Activated naive CD8-positive, alpha-beta T cell treated with anti-CD3 and anti-CD28 coated beads, Interleukin-2, amount 10 ng/mL, durations not matched to agents 7 days and 5 days (primary cell): Measurements from ENCODE around the gene UBE2S. TPM values are rescaled to one million over a fixed set of nuclear protein-coding genes. Genes with fewer than 3 reads are reported as not detected.

Source experiments
- ATAC-seq: fragments of 150-1000 bp; cut with Tn5 transposase; one replicate; pipeline ENCODE4 v1.10.0; 2021; ENCODE audit warnings: low read depth, moderate library complexity
- POLR2A ChIA-PET: fragments of 350-600 bp; sonication (Branson Sonifier 250); formaldehyde crosslinking; loops from one replicate; lab custom pipeline; 2021; ENCODE audit warnings: antibody characterized with exemption; lab: Charles Lee
- DNase-seq: peaks from one replicate; pipeline ENCODE4 v3.0.0; 2021
- H3K27ac Mint-ChIP-seq: one replicate; pipeline ENCODE4 v1.8.0; 2022; ENCODE audit warnings: mild to moderate bottlenecking, mixed read lengths
- H3K27me3 Mint-ChIP-seq: one replicate; pipeline ENCODE4 v1.8.0; 2022; ENCODE audit warnings: mild to moderate bottlenecking, moderate library complexity, mixed read lengths
- H3K36me3 Mint-ChIP-seq: one replicate; pipeline ENCODE4 v1.8.0; 2021; ENCODE audit warnings: mild to moderate bottlenecking, mixed read lengths
- H3K4me1 Mint-ChIP-seq: one replicate; pipeline ENCODE4 v1.8.0; 2021; ENCODE audit warnings: mixed read lengths
- H3K4me3 Mint-ChIP-seq: one replicate; pipeline ENCODE4 v1.8.0; 2022; ENCODE audit warnings: mild to moderate bottlenecking, moderate library complexity, mixed read lengths
- H3K9me3 Mint-ChIP-seq: one replicate; pipeline ENCODE4 v1.8.0; 2021; ENCODE audit warnings: mixed read lengths
- total RNA-seq, 2 experiments: library from RNA; stranded (reverse); gene quantifications; one replicate each; pipeline ENCODE4 v1.2.3, GENCODE V29; 2021

The UBE2S gene
- total RNA-seq, 2 experiments from 2014 or later, result 184 to 203 TPM

DNA sequence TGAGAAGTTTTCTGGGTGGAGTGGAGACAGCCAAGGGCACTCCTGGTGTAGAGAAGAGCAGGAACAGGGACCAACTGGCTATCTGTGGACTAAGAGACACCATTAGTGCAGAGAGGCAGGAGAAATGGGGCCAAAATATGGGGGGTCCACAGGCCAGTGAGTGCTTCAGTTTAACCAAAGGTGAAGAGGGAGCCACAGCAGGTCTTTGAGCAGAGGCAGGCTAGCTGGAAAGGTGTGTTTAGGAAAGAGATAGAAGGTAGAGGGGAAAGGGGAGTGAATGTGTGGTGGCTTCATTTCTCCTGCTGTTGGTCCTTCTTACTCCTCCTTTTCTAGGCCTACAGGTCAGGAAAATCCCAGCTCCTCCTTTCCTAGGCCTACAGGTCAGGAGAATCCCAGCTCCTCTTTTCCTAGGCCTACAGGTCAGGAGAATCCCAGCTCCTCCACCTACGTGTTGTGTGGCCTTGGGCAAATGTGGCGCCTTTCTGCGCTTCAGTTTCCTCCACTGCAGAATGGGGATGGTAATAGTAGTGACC is 25.0 kb downstream of the UBE2S start:
- ATAC-seq, result no peak
- peak overlapping the region; percentile 92 for H3K4me3 Mint-ChIP-seq
- POLR2A ChIA-PET, result interaction anchor here (1.3 to 3.2 kb wide), 9 partner anchors 13 to 241 kb away, joined by 3 to 62 read pairs (median 10); partner anchors contain the start of genes IL11, PPP6R1 and UBE2S
- H3K4me1 Mint-ChIP-seq, result peaks cover 34% of the 10 kb centered on the region
- peaks cover 37% of the 10 kb centered on the region for H3K36me3 Mint-ChIP-seq
- H3K9me3 Mint-ChIP-seq, result peaks cover 2% of the 10 kb centered on the region
- H3K27ac Mint-ChIP-seq, result peak overlapping the region; percentile 93
- no peak for DNase-seq
- no peaks in the 10 kb centered on the region for H3K27me3 Mint-ChIP-seq

DNA sequence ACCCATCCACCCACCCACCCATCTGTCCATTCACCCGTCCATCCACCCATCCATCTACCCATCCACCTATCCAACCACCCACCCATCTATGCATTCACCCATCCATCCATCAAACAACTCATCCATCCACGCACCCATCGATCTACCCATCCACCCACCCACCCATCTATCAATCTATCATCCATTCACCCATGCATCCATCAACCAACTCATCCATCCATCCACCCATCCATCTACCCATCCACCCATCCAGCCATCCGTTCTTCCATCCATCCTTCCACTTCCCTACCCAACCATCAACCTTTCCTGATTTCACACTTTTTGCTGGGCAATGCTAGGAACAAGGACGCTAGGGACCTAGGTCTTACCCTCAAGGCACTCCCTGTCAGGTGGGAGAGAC is 25.6 kb downstream of the UBE2S start:
- Mint-ChIP-seq H3K27ac (no peak overlapping the region), H3K4me1 (peaks cover 29% of the 10 kb centered on the region), H3K36me3 (peaks cover 31% of the 10 kb centered on the region), H3K9me3 (peaks cover 2% of the 10 kb centered on the region), H3K4me3 (peak overlapping the region; percentile 92), H3K27me3 (no peaks in the 10 kb centered on the region)
- DNase-seq (no peak), ATAC-seq (no peak)
- POLR2A ChIA-PET, result interaction anchor here (1.3 to 3.2 kb wide), 2 partner anchors 25 to 43 kb away, joined by 3 to 62 read pairs; partner anchors contain the start of gene UBE2S

DNA sequence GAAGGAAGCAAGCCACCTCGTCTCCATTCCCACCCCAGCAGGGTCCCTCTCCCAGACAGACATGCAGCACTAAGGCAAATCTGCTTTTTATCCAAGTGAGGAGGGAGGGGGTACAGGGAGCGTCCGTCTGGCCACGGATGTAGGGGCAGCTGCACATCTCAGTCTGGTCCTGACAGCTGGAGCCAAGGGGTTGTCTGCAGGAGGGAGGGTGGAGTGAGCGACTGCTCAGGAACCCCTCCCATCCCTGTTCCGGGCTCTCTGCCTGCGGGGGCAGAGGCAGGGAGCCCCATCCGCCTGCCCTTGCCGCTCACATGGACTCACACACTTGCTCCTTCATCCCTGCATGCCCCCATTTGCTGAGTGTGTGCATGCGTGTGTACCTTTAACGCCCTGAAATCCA is 28.4 kb downstream of the UBE2S start:
- DNase-seq (no peak), ATAC-seq (no peak)
- Mint-ChIP-seq H3K36me3 (peaks cover 18% of the 10 kb centered on the region), H3K4me3 (no peak overlapping the region), H3K9me3 (peaks cover 2% of the 10 kb centered on the region), H3K4me1 (peaks cover 19% of the 10 kb centered on the region), H3K27me3 (peaks cover 6% of the 10 kb centered on the region), H3K27ac (no peak overlapping the region)
- POLR2A ChIA-PET, result no interaction called here

DNA sequence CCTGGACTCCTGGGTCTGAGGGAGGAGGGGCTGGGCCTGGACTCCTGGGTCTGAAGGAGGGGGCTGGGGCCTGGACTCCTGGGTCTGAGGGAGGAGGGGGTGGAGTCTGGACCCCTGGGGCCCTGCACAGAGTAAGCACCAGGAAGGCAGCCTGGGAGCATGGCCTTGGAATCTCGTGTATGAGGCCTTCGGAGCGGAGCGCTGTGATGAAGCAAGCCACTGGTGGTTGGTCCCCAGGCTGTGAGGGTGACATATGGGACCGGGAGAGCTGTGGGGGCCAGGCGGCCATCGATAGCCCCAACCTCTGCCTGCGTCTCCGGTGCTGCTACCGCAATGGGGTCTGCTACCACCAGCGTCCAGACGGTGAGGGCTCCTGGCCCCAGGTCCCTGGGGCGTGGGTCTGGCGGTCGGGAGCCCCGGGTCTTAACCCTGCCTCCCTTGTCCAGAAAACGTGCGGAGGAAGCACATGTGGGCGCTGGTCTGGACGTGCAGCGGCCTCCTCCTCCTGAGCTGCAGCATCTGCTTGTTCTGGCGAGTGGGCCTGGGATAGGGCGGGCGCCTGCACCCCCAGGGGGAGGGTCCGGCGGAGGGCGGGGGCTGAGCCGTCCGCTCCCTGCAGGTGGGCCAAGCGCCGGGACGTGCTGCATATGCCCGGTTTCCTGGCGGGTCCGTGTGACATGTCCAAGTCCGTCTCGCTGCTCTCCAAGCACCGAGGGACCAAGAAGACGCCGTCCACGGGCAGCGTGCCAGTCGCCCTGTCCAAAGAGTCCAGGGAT is 30.0 kb downstream of the UBE2S start:
- POLR2A ChIA-PET, result no interaction called here
- H3K27ac Mint-ChIP-seq, result no peak overlapping the region
- peaks cover 16% of the 10 kb centered on the region for H3K4me1 Mint-ChIP-seq
- H3K4me3 Mint-ChIP-seq, result no peak overlapping the region
- peaks cover 11% of the 10 kb centered on the region for H3K27me3 Mint-ChIP-seq
- no peak for DNase-seq
- no peak for ATAC-seq
- H3K36me3 Mint-ChIP-seq, result peaks cover 16% of the 10 kb centered on the region
- peaks cover 2% of the 10 kb centered on the region for H3K9me3 Mint-ChIP-seq

DNA sequence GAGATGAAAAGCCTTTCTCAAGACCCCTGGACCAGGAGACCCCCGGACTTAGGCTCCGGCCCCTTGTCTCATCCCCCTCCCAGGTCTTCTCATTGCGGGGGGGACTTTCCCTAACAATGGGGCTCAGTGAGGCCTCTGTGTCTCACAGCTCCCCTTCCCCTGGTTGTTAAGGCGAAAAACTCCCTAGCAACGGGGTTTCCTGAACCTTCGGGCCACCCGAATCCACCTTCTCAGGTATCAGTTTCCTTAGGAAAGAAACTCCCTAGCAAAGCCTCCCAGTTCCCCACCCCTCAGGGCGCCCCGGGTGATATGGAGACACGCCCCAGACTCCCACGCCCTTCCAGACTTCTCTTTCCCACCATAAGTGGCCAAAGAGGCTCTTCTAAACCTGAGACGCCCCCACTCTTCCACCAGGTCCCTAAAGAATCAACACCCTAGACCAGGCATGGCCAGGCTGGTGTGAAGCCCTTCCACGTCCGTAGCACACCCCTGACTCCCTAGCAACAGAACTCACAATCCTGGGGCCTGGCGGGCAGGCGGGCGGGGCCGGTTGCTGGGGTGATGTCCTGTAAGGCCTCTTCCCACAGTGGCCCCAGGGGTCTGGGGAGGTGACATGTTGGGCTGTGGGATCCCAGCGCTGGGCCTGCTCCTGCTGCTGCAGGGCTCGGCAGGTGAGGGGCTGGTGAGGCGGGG is 31.2 kb downstream of the UBE2S start, which contains the start of gene TMEM190:
Gene TMEM190, plus strand, starts transcription at position 586 of the 693 bp plus-strand sequence. Its CDS starts 28 bp downstream, at position 614.
- DNase-seq (no peak), ATAC-seq (no peak)
- no peak within 1 kb of the TSS for H3K27ac Mint-ChIP-seq
- POLR2A ChIA-PET, result no interaction called here
- H3K4me1 Mint-ChIP-seq, result peaks cover 4% of the 10 kb centered on the region
- H3K9me3 Mint-ChIP-seq, result peaks cover under 1% of the 10 kb centered on the region
- peaks cover 4% of the 10 kb centered on the region for H3K36me3 Mint-ChIP-seq
- peaks cover 19% of the 10 kb centered on the region for H3K27me3 Mint-ChIP-seq
- no peak within 1 kb of the TSS for H3K4me3 Mint-ChIP-seq

DNA sequence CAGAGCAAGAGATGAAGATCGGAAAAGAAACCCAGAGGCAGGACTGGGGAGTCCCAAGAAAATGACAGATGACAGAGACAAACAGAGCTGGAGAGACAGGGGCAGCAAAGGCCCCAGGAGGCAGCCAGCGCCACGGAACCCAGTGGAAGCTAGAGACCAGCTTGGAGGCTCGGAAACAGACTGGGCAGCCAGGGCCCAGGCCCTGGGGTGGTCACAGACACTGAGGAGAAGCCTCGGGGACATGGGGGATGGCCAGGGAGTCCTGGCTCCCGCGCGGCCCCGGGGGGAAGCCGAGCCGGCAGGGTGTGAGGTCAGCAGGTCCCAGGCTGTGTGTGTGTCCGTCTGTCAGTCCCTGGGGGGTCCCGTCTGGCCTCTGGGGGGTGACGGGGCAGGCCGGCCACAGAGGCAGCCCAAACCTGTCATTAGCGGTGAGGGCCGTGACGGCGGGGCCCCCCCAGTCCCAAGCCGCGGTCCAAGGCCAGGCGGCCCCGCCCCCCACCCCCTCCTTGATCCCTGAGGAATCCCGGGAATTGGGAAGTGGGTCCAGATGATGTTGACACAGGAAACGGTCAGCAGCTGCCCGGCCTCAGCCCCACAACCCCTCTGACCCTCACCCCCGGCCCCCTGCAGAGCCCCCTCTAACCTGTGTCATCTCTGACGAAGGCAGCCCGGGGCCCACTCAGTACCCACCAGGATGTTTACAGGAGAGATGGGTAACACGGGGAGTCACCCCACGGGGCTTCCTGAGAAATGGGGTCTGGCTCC is 33.4 kb downstream of the UBE2S start:
- peaks cover 5% of the 10 kb centered on the region for H3K4me1 Mint-ChIP-seq
- ATAC-seq, result no peak
- H3K27ac Mint-ChIP-seq, result no peak overlapping the region
- DNase-seq, result no peak
- peaks cover 35% of the 10 kb centered on the region for H3K27me3 Mint-ChIP-seq
- no peak overlapping the region for H3K4me3 Mint-ChIP-seq
- no peaks in the 10 kb centered on the region for H3K9me3 Mint-ChIP-seq
- peaks cover 2% of the 10 kb centered on the region for H3K36me3 Mint-ChIP-seq
- POLR2A ChIA-PET, result interaction anchor here (1.4 kb wide), 1 partner anchor 10 kb away, joined by 3 read pairs; the partner anchor contains the start of gene TMEM238

DNA sequence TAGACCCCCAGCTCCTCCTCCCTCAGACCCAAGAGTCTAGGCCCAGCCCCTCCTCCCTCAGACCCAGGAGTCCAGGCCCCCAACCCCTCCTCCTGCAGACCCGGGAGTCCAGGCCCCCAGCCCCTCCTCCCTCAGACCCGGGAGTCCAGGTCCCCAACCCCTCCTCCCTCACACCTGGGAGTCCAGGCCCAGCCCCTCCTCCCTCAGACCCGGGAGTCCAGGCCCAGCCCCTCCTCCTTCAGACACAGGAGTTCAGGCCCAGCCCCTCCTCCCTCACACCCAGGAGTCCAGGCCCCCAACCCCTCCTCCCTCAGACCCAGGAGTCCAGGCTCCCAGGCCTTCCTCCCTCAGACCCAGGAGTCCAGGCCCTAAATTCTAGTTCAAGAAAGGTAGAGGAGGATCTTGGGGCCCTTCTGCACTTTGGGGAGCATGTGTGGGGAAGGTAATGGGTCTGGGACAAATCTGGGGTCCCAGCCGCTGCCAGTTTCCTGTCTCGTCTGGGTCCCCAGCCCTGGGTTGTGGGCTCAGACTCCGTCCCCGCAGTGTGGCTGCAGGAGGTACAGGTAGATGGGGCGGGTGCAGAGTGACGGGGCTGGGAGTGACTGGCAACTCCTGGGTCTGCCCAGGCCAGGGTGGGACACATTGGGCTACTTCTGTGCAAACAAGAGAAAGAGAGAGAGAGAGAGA is 34.1 kb downstream of the UBE2S start:
- no peaks in the 10 kb centered on the region for H3K9me3 Mint-ChIP-seq
- no peak for ATAC-seq
- H3K4me3 Mint-ChIP-seq, result no peak overlapping the region
- peaks cover 39% of the 10 kb centered on the region for H3K27me3 Mint-ChIP-seq
- H3K27ac Mint-ChIP-seq, result no peak overlapping the region
- H3K36me3 Mint-ChIP-seq, result peaks cover 2% of the 10 kb centered on the region
- POLR2A ChIA-PET, result interaction anchor here (0.6 to 1.4 kb wide), 2 partner anchors 11 to 43 kb away, joined by 3 read pairs; partner anchors contain the start of gene TMEM238
- H3K4me1 Mint-ChIP-seq, result peaks cover 5% of the 10 kb centered on the region
- DNase-seq, result no peak

DNA sequence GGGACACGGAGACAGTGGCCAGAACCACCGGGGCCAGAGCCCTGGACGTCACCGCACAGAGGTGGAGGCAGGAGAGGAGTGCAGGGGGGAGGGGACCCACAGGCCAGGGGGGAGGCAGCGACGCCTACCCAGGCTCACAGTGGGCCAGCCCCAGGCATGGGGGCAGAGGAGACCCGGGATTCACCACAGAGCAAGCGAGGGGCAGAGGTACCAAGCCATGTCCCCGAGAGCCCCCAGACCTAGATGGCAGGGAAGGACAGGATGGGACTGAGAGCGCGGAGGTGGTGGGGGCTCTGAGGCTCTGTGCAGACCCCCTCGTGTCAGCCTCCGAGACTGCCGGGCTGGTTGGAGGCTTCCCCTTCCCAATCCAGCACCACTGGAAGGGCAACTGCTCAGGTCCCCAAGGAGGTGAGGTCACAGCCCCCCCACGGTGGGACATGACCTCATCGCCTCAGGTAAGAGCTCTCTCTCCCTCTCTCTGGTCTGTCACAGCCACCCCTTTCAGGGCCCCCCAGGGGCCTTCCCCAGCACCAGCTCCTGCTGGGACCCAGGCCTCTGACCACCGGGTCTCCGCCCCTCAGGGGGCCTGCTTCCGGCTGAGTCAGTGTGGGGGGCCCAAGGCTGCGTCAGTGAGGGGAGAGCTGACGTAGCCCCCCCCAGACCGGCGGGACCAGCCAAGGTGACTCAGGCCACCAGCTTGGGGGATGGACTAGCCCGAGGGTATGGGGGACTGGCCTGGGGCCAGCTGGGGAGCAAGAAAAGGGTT is 35.1 kb downstream of the UBE2S start:
- Mint-ChIP-seq H3K36me3 (peaks cover 2% of the 10 kb centered on the region), H3K27me3 (peaks cover 40% of the 10 kb centered on the region), H3K9me3 (no peaks in the 10 kb centered on the region), H3K4me3 (no peak overlapping the region), H3K4me1 (peaks cover 5% of the 10 kb centered on the region), H3K27ac (no peak overlapping the region)
- ATAC-seq (peak; percentile 17), DNase-seq (no peak)
- POLR2A ChIA-PET, result interaction anchor here (0.6 kb wide), 1 partner anchor 42 kb away, joined by 3 read pairs; no protein-coding TSS in a partner anchor

DNA sequence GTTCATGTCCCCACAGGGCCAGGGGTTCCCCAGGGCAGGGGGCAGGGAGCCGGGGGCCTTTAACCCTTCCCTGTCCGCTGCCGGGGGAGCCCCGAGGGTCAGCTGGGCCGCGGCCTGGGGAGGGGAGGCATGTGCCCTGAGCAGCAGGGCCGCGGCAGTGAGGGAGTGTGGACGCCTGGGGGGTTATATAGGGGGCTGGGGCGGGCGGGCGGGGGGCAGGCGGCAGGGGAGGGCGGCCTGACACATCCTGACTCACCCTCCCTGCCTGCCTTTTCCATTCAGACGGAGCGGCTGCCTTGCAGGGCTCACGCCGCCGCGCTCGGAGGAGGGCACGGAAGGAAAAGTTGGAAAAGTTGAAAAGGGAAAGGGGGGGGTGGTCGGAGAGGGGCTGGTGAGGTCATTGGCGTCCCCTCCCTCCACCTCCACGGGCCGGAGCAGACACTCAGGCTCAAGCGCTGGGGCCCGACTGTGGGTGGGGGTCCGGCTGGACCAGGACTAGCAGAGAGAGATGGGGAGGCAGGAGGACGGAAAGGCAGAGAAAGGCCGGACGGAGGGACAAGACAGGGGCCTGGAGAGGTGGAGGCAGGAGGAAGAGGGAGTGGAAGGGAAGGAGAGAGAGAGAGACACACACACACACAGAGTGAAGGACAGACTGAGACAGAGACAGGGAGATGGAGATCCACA is 37.1 kb downstream of the UBE2S start, which contains the start of gene IL11:
Gene IL11, minus strand, starts transcription at position 159 of the 684 bp plus-strand sequence. Its CDS starts 153 bp downstream, at position 6.
- POLR2A ChIA-PET, result interaction anchor here (2.3 kb wide), 1 partner anchor 13 kb away, joined by 10 read pairs; the partner anchor contains the start of gene TMEM238
- peaks cover 37% of the 10 kb centered on the region for H3K27me3 Mint-ChIP-seq
- ATAC-seq (peak; percentile 4), DNase-seq (no peak)
- H3K4me3 Mint-ChIP-seq, result peak within 1 kb of the TSS; percentile 61
- no peaks in the 10 kb centered on the region for H3K9me3 Mint-ChIP-seq
- H3K27ac Mint-ChIP-seq, result no peak within 1 kb of the TSS
- H3K4me1 Mint-ChIP-seq, result peaks cover 5% of the 10 kb centered on the region
- H3K36me3 Mint-ChIP-seq, result peaks cover 2% of the 10 kb centered on the region

DNA sequence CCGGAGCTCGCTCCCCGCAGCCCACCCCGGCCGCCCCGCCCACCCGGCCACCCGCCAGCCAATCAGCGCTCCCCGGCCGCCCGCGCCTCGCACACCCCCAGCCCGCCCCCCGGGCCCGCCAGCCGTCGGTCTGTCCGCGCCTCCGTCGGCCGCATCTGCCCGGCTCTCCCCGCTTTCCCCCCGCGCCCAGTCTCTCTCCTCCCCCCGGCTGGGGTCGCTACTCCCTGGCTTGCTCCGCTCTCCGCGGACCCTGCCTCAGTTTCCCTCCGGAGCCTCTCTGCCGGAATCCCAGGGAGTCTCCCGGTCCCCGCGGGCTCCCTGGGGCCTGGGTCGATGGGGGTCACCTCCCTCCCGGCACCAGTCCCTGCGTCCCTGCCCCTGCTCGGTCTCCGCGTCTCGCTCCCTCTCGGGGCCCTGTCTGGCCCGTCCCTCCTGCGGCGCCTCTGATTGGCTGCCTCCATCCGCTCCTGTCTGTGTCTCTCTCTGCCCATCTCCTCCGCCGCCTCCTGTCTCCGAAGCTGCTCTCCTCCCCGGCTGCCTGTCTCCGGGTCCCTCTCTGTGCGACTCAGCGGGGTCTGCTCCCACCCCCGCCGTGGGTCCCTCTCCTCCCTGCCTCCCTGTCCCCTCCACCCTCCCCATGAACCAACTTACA is 37.8 kb downstream of the UBE2S start:
- DNase-seq (no peak), ATAC-seq (peak; percentile 27)
- Mint-ChIP-seq H3K27ac (no peak overlapping the region), H3K4me3 (peak overlapping the region; percentile 61), H3K27me3 (peaks cover 37% of the 10 kb centered on the region), H3K4me1 (peaks cover 5% of the 10 kb centered on the region), H3K36me3 (peaks cover 2% of the 10 kb centered on the region), H3K9me3 (no peaks in the 10 kb centered on the region)
- POLR2A ChIA-PET, result interaction anchor here (2.3 kb wide), 1 partner anchor 14 kb away, joined by 10 read pairs; the partner anchor contains the start of gene TMEM238
